HL-60 (cell line): ENCODE data around the gene COMMD4.

Experiments used
- DNase-seq, 2 experiments: peaks; one replicate each; pipeline ENCODE4 v3.0.0-alpha.2; 2010 to 2020; ENCODE audit warnings: low read depth in 1 of 2, low spot score in 1 of 2
- H3K27ac ChIP-seq: fragments of 250-450 bp; sonication (Bioruptor Pico); replicated peaks from 2 replicates; pipeline ENCODE4 v1.5.1; 2020; ENCODE audit warnings: mild to moderate bottlenecking, moderate library complexity
- H3K27me3 ChIP-seq: fragments of 250-450 bp; sonication (Bioruptor Pico); 2 replicates; pipeline ENCODE4 v1.5.1; 2021; ENCODE audit warnings: mild to moderate bottlenecking, moderate library complexity; ENCODE audit not compliant: insufficient read depth, poor library complexity, severe bottlenecking
- H3K4me3 ChIP-seq: replicated peaks from 2 replicates; pipeline ENCODE4 v1.5.1; 2011; ENCODE audit warnings: mild to moderate bottlenecking, control low read depth, low read length; ENCODE audit not compliant: insufficient read depth
- GABPA ChIP-seq: IDR thresholded peaks from 2 replicates; pipeline ENCODE4 v1.6.1; 2012; ENCODE audit warnings: low read depth
- POLR2AphosphoS5 ChIP-seq: IDR thresholded peaks from 2 replicates; pipeline ENCODE4 v1.6.1; 2012; ENCODE audit warnings: low read depth
- SPI1 ChIP-seq: IDR thresholded peaks from 2 replicates; pipeline ENCODE4 v1.6.1; 2012; ENCODE audit warnings: low read depth, mild to moderate bottlenecking, borderline replicate concordance
- TF ChIP-seq, protein P1 (sequence below): IDR thresholded peaks from one replicate; pipeline ENCODE4 v1.5.1; 2011; ENCODE audit warnings: low read length, control low read depth, inconsistent platforms; ENCODE audit not compliant: insufficient read depth
- TF ChIP-seq, protein P2 (sequence below): IDR thresholded peaks from 2 replicates; pipeline ENCODE4 v1.6.1; 2012; ENCODE audit warnings: low read depth; ENCODE audit not compliant: insufficient replicate concordance

The COMMD4 gene

DNA sequence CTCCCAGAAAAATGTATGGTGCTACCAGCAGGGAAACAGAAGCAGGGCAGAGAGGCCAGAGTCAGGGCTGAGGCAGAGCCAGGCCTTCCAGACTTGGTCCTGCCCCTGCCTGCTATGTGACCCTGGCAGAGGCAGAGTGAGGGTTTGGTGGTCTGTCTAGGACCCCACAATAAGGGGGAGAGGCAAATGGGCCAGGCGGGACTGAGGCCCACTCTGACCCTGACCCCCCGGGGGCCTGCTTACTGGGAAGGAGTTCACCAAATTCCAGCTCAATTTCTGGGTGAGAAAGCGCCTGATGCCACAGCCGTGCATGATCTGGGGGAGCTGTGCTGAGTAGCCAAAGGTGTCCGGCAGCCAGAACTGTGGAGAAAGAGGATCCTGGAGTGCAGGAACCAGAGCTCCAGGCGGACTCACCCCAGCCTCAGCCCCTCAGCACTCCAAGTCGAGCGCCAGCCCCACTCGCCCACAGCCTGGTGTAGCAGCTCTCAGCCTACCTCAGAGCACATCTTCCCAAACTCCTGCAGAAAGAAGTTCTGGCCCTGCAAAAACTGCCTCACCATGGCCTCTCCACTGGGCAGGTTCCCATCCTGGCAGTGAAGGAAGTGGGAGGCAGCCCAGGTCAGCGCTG is 25.6 kb downstream of the COMMD4 start:
- H3K27ac ChIP-seq = no peak overlapping the region
- TF ChIP-seq GABPA = no peak
- no peak for TF ChIP-seq POLR2AphosphoS5
- no peak for TF ChIP-seq SPI1
- TF ChIP-seq, protein P1, sequence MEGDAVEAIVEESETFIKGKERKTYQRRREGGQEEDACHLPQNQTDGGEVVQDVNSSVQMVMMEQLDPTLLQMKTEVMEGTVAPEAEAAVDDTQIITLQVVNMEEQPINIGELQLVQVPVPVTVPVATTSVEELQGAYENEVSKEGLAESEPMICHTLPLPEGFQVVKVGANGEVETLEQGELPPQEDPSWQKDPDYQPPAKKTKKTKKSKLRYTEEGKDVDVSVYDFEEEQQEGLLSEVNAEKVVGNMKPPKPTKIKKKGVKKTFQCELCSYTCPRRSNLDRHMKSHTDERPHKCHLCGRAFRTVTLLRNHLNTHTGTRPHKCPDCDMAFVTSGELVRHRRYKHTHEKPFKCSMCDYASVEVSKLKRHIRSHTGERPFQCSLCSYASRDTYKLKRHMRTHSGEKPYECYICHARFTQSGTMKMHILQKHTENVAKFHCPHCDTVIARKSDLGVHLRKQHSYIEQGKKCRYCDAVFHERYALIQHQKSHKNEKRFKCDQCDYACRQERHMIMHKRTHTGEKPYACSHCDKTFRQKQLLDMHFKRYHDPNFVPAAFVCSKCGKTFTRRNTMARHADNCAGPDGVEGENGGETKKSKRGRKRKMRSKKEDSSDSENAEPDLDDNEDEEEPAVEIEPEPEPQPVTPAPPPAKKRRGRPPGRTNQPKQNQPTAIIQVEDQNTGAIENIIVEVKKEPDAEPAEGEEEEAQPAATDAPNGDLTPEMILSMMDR = no peak
- TF ChIP-seq, protein P2, sequence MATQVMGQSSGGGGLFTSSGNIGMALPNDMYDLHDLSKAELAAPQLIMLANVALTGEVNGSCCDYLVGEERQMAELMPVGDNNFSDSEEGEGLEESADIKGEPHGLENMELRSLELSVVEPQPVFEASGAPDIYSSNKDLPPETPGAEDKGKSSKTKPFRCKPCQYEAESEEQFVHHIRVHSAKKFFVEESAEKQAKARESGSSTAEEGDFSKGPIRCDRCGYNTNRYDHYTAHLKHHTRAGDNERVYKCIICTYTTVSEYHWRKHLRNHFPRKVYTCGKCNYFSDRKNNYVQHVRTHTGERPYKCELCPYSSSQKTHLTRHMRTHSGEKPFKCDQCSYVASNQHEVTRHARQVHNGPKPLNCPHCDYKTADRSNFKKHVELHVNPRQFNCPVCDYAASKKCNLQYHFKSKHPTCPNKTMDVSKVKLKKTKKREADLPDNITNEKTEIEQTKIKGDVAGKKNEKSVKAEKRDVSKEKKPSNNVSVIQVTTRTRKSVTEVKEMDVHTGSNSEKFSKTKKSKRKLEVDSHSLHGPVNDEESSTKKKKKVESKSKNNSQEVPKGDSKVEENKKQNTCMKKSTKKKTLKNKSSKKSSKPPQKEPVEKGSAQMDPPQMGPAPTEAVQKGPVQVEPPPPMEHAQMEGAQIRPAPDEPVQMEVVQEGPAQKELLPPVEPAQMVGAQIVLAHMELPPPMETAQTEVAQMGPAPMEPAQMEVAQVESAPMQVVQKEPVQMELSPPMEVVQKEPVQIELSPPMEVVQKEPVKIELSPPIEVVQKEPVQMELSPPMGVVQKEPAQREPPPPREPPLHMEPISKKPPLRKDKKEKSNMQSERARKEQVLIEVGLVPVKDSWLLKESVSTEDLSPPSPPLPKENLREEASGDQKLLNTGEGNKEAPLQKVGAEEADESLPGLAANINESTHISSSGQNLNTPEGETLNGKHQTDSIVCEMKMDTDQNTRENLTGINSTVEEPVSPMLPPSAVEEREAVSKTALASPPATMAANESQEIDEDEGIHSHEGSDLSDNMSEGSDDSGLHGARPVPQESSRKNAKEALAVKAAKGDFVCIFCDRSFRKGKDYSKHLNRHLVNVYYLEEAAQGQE = no peak
- no peak for DNase-seq

DNA sequence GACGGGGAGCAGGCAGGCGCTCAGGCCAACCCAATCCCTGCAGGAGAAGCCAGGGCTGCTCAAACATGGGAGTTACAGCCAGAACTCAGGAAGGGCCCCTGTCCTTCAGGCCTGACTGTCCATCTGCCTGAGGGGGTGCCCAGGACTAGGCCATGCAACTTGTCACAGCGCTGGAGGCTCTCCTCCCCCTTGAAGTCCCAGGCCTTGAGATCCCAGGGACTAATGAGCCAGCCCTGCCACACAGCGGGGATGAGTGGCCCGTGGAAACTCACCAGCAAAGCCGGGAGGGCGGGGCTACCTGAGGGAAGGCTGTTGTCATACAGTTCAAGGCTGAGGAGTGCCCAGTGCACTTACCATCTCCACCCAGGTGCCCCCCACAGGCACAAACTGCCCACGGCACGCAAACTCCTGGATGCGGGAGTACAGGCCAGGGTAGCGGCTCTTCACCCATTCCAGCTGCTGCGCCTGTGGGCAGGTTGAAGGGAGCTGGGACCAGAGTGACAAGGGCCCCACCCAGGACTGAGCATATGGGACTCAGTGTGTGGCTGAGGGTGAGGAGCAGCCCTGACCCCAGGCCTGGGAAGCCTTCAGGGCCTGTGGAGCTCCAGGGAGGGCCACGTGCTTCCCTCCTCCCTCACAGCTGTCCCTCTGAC is 26.3 kb downstream of the COMMD4 start:
- Histone ChIP-seq H3K4me3 (no peak overlapping the region), H3K27ac (no peak overlapping the region), H3K27me3 (no peaks in the 10 kb centered on the region)
- TF ChIP-seq POLR2AphosphoS5 (no peak), SPI1 (no peak), GABPA (no peak)
- TF ChIP-seq, protein P2 = no peak
- TF ChIP-seq, protein P1 = no peak
- no peak for DNase-seq

More for the DNA sequence above, 25.6 kb downstream of the COMMD4 start:
- Histone ChIP-seq H3K4me3 (no peak overlapping the region), H3K27me3 (no peaks in the 10 kb centered on the region)

GRCh38 chr15:75362642-75363249 is 26.9 kb downstream of the COMMD4 start:
- Histone ChIP-seq H3K27me3 (no peaks in the 10 kb centered on the region), H3K27ac (no peak overlapping the region), H3K4me3 (no peak overlapping the region)
- TF ChIP-seq, protein P1 = no peak
- TF ChIP-seq, protein P2 = no peak
- TF ChIP-seq GABPA = no peak
- TF ChIP-seq POLR2AphosphoS5 = no peak
- no peak for TF ChIP-seq SPI1
- no peak for DNase-seq
